ENCODE measurements around the gene APOL3.
"Not testable (repeated sequence)": the region's sequence is repeated elsewhere in the genome, so short reads cannot be mapped to it uniquely, and the experiment has no call there.

Gene APOL3

GRCh38 chr22:36120621-36121351 is 39.8 kb downstream of the APOL3 start:
- H3K4me3 ChIP-seq (ENCODE audit: low read length in 2 of 2); H3K9ac ChIP-seq (ENCODE audit: low read length in 2 of 2); H3K9me3 ChIP-seq (ENCODE audit: control insufficient read depth in 2 of 2, low read length in 2 of 2); H3K36me3 ChIP-seq (ENCODE audit: control insufficient read depth in 2 of 2, insufficient read depth in 2 of 2, low read length in 2 of 2); H3K27me3 ChIP-seq (ENCODE audit: control insufficient read depth in 1 of 2, insufficient read depth in 2 of 2, low read length in 2 of 2); H3K4me1 ChIP-seq (ENCODE audit: control insufficient read depth, insufficient read depth, low read length); H3K27ac ChIP-seq (ENCODE audit: low read length): not testable (repeated sequence)

- H3K9me3 ChIP-seq (ENCODE audit: control insufficient read depth in 2 of 2, low read length in 2 of 2) = no peaks in the 10 kb centered on the region
- no peak overlapping the region for H3K9ac ChIP-seq (ENCODE audit: low read length in 2 of 2)
- no peak overlapping the region for H3K4me3 ChIP-seq (ENCODE audit: low read length in 2 of 2)
- no peaks in the 10 kb centered on the region for H3K4me1 ChIP-seq (ENCODE audit: control insufficient read depth, insufficient read depth, low read length)
- H3K27ac ChIP-seq (ENCODE audit: low read length) = no peak overlapping the region
- H3K27me3 ChIP-seq (ENCODE audit: control insufficient read depth in 1 of 2, insufficient read depth in 2 of 2, low read length in 2 of 2) = no peaks in the 10 kb centered on the region
- H3K36me3 ChIP-seq (ENCODE audit: control insufficient read depth in 2 of 2, insufficient read depth in 2 of 2, low read length in 2 of 2) = no peaks in the 10 kb centered on the region
Observed at GRCh38 chr22:36117053-36117554, 43.5 kb downstream of the APOL3 start.

GRCh38 chr22:36116127-36116526 is 44.4 kb downstream of the APOL3 start:
- Histone ChIP-seq H3K36me3 (ENCODE audit: control insufficient read depth in 2 of 2, insufficient read depth in 2 of 2, low read length in 2 of 2) (no peaks in the 10 kb centered on the region), H3K27me3 (ENCODE audit: control insufficient read depth in 1 of 2, insufficient read depth in 2 of 2, low read length in 2 of 2) (no peaks in the 10 kb centered on the region), H3K27ac (ENCODE audit: low read length) (no peak overlapping the region), H3K4me3 (ENCODE audit: low read length in 2 of 2) (no peak overlapping the region), H3K4me1 (ENCODE audit: control insufficient read depth, insufficient read depth, low read length) (no peaks in the 10 kb centered on the region), H3K9me3 (ENCODE audit: control insufficient read depth in 2 of 2, low read length in 2 of 2) (no peaks in the 10 kb centered on the region), H3K9ac (ENCODE audit: low read length in 2 of 2) (no peak overlapping the region)

GRCh38 chr22:36113121-36113520 is 47.4 kb downstream of the APOL3 start:
- no peaks in the 10 kb centered on the region for H3K27me3 ChIP-seq (ENCODE audit: control insufficient read depth in 1 of 2, insufficient read depth in 2 of 2, low read length in 2 of 2)
- H3K36me3 ChIP-seq (ENCODE audit: control insufficient read depth in 2 of 2, insufficient read depth in 2 of 2, low read length in 2 of 2) = no peaks in the 10 kb centered on the region
- no peak overlapping the region for H3K4me3 ChIP-seq (ENCODE audit: low read length in 2 of 2)
- H3K4me1 ChIP-seq (ENCODE audit: control insufficient read depth, insufficient read depth, low read length) = peaks cover 4% of the 10 kb centered on the region
- H3K9ac ChIP-seq (ENCODE audit: low read length in 2 of 2) = no peak overlapping the region
- no peaks in the 10 kb centered on the region for H3K9me3 ChIP-seq (ENCODE audit: control insufficient read depth in 2 of 2, low read length in 2 of 2)
- H3K27ac ChIP-seq (ENCODE audit: low read length) = no peak overlapping the region

GRCh38 chr22:36111316-36111715 is 49.2 kb downstream of the APOL3 start:
- H3K9ac ChIP-seq (ENCODE audit: low read length in 2 of 2) = no peak overlapping the region
- H3K27ac ChIP-seq (ENCODE audit: low read length) = no peak overlapping the region
- H3K9me3 ChIP-seq (ENCODE audit: control insufficient read depth in 2 of 2, low read length in 2 of 2) = no peaks in the 10 kb centered on the region
- H3K27me3 ChIP-seq (ENCODE audit: control insufficient read depth in 1 of 2, insufficient read depth in 2 of 2, low read length in 2 of 2) = no peaks in the 10 kb centered on the region
- no peak overlapping the region for H3K4me3 ChIP-seq (ENCODE audit: low read length in 2 of 2)
- H3K36me3 ChIP-seq (ENCODE audit: control insufficient read depth in 2 of 2, insufficient read depth in 2 of 2, low read length in 2 of 2) = no peaks in the 10 kb centered on the region
- H3K4me1 ChIP-seq (ENCODE audit: control insufficient read depth, insufficient read depth, low read length) = peaks cover 4% of the 10 kb centered on the region

GRCh38 chr22:36110306-36110881 is 50.2 kb downstream of the APOL3 start:
- Histone ChIP-seq H3K27ac (ENCODE audit: low read length) (no peak overlapping the region), H3K4me1 (ENCODE audit: control insufficient read depth, insufficient read depth, low read length) (peaks cover 4% of the 10 kb centered on the region), H3K9ac (ENCODE audit: low read length in 2 of 2) (no peak overlapping the region), H3K36me3 (ENCODE audit: control insufficient read depth in 2 of 2, insufficient read depth in 2 of 2, low read length in 2 of 2) (no peaks in the 10 kb centered on the region), H3K4me3 (ENCODE audit: low read length in 2 of 2) (no peak overlapping the region), H3K9me3 (ENCODE audit: control insufficient read depth in 2 of 2, low read length in 2 of 2) (no peaks in the 10 kb centered on the region), H3K27me3 (ENCODE audit: control insufficient read depth in 1 of 2, insufficient read depth in 2 of 2, low read length in 2 of 2) (no peaks in the 10 kb centered on the region)

- Histone ChIP-seq H3K4me1 (ENCODE audit: control insufficient read depth, insufficient read depth, low read length) (peaks cover 4% of the 10 kb centered on the region), H3K36me3 (ENCODE audit: control insufficient read depth in 2 of 2, insufficient read depth in 2 of 2, low read length in 2 of 2) (no peaks in the 10 kb centered on the region), H3K27me3 (ENCODE audit: control insufficient read depth in 1 of 2, insufficient read depth in 2 of 2, low read length in 2 of 2) (no peaks in the 10 kb centered on the region), H3K27ac (ENCODE audit: low read length) (no peak overlapping the region), H3K9ac (ENCODE audit: low read length in 2 of 2) (no peak overlapping the region), H3K4me3 (ENCODE audit: low read length in 2 of 2) (no peak overlapping the region), H3K9me3 (ENCODE audit: control insufficient read depth in 2 of 2, low read length in 2 of 2) (no peaks in the 10 kb centered on the region)
Observed at GRCh38 chr22:36107436-36107835, 53.1 kb downstream of the APOL3 start.

GRCh38 chr22:36106910-36107309 is 53.6 kb downstream of the APOL3 start:
- Histone ChIP-seq H3K9ac (ENCODE audit: low read length in 2 of 2) (no peak overlapping the region), H3K4me3 (ENCODE audit: low read length in 2 of 2) (no peak overlapping the region), H3K36me3 (ENCODE audit: control insufficient read depth in 2 of 2, insufficient read depth in 2 of 2, low read length in 2 of 2) (no peaks in the 10 kb centered on the region), H3K27ac (ENCODE audit: low read length) (no peak overlapping the region), H3K4me1 (ENCODE audit: control insufficient read depth, insufficient read depth, low read length) (peaks cover 4% of the 10 kb centered on the region), H3K9me3 (ENCODE audit: control insufficient read depth in 2 of 2, low read length in 2 of 2) (no peaks in the 10 kb centered on the region), H3K27me3 (ENCODE audit: control insufficient read depth in 1 of 2, insufficient read depth in 2 of 2, low read length in 2 of 2) (no peaks in the 10 kb centered on the region)

- Histone ChIP-seq H3K36me3 (ENCODE audit: control insufficient read depth in 2 of 2, insufficient read depth in 2 of 2, low read length in 2 of 2) (no peaks in the 10 kb centered on the region), H3K9me3 (ENCODE audit: control insufficient read depth in 2 of 2, low read length in 2 of 2) (no peaks in the 10 kb centered on the region), H3K4me3 (ENCODE audit: low read length in 2 of 2) (no peak overlapping the region), H3K9ac (ENCODE audit: low read length in 2 of 2) (no peak overlapping the region), H3K27ac (ENCODE audit: low read length) (no peak overlapping the region), H3K4me1 (ENCODE audit: control insufficient read depth, insufficient read depth, low read length) (no peaks in the 10 kb centered on the region), H3K27me3 (ENCODE audit: control insufficient read depth in 1 of 2, insufficient read depth in 2 of 2, low read length in 2 of 2) (no peaks in the 10 kb centered on the region)
Observed at GRCh38 chr22:36104988-36105387, 55.6 kb downstream of the APOL3 start.

GRCh38 chr22:36104435-36104834 is 56.1 kb downstream of the APOL3 start:
- Histone ChIP-seq H3K27ac (ENCODE audit: low read length) (no peak overlapping the region), H3K4me1 (ENCODE audit: control insufficient read depth, insufficient read depth, low read length) (no peaks in the 10 kb centered on the region), H3K4me3 (ENCODE audit: low read length in 2 of 2) (no peak overlapping the region), H3K9me3 (ENCODE audit: control insufficient read depth in 2 of 2, low read length in 2 of 2) (no peaks in the 10 kb centered on the region), H3K9ac (ENCODE audit: low read length in 2 of 2) (no peak overlapping the region), H3K36me3 (ENCODE audit: control insufficient read depth in 2 of 2, insufficient read depth in 2 of 2, low read length in 2 of 2) (no peaks in the 10 kb centered on the region), H3K27me3 (ENCODE audit: control insufficient read depth in 1 of 2, insufficient read depth in 2 of 2, low read length in 2 of 2) (no peaks in the 10 kb centered on the region)

- Histone ChIP-seq H3K9ac (ENCODE audit: low read length in 2 of 2) (no peak overlapping the region), H3K9me3 (ENCODE audit: control insufficient read depth in 2 of 2, low read length in 2 of 2) (no peaks in the 10 kb centered on the region), H3K4me1 (ENCODE audit: control insufficient read depth, insufficient read depth, low read length) (no peaks in the 10 kb centered on the region), H3K4me3 (ENCODE audit: low read length in 2 of 2) (no peak overlapping the region), H3K36me3 (ENCODE audit: control insufficient read depth in 2 of 2, insufficient read depth in 2 of 2, low read length in 2 of 2) (no peaks in the 10 kb centered on the region), H3K27ac (ENCODE audit: low read length) (no peak overlapping the region), H3K27me3 (ENCODE audit: control insufficient read depth in 1 of 2, insufficient read depth in 2 of 2, low read length in 2 of 2) (no peaks in the 10 kb centered on the region)
Observed at GRCh38 chr22:36103891-36104290, 56.7 kb downstream of the APOL3 start.

Data from stomach smooth muscle (tissue), 2 donors.